GM12872 (cell line): ENCODE measurements around the gene CDK5RAP2.

Experiments used
- CTCF ChIP-seq: IDR thresholded peaks from 3 replicates; pipeline ENCODE4 v1.5.1; 2011; ENCODE audit warnings: low read depth, mild to moderate bottlenecking, low read length, moderate library complexity; ENCODE audit not compliant: insufficient read depth

The CDK5RAP2 gene

GRCh38 chr9:120398286-120398685, 181.7 kb downstream of the CDK5RAP2 start:
- TF ChIP-seq CTCF: no peak

GRCh38 chr9:120397453-120397852, 182.5 kb downstream of the CDK5RAP2 start:
- no peak for TF ChIP-seq CTCF

GRCh38 chr9:120396931-120397330, 183.0 kb downstream of the CDK5RAP2 start:
- no peak for TF ChIP-seq CTCF

- no peak for TF ChIP-seq CTCF
These were observed 183.5 kb downstream of the CDK5RAP2 start for GRCh38 chr9:120396418-120396817.

- TF ChIP-seq CTCF: no peak
These were observed 184.6 kb downstream of the CDK5RAP2 start for GRCh38 chr9:120395376-120395775.

GRCh38 chr9:120394058-120394669, 185.8 kb downstream of the CDK5RAP2 start:
- TF ChIP-seq CTCF: no peak

GRCh38 chr9:120393386-120394057, 186.4 kb downstream of the CDK5RAP2 start:
- TF ChIP-seq CTCF: no peak
